Measurements from ENCODE around the gene MLLT11.
"Not testable (repeated sequence)": the region's sequence is repeated elsewhere in the genome, so short reads cannot be mapped to it uniquely, and the experiment has no call there.

The MLLT11 gene

DNA sequence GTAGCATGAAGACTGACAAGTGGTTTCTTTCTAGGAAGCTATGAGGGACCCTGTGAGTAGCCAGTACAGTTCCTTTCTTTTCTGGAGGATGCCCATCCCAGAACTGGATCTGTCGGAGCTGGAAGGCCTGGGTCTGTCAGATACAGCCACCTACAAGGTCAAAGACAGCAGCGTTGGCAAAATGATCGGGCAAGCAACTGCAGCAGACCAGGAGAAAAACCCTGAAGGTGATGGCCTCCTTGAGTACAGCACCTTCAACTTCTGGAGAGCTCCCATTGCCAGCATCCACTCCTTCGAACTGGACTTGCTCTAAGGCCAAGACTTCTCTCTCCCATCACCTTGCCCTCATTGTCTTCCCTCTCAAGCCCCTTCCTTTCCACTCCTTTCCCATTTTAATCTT is 7.0 kb downstream of the MLLT11 start:
- Histone ChIP-seq H3K4me3 (ENCODE audit: low read length in 2 of 2) (no peak overlapping the region), H3K9me3 (ENCODE audit: control insufficient read depth in 2 of 2, low read length in 2 of 2) (no peaks in the 10 kb centered on the region), H3K27me3 (ENCODE audit: control insufficient read depth in 2 of 2, insufficient read depth in 2 of 2, low read length in 2 of 2) (no peaks in the 10 kb centered on the region), H3K4me1 (ENCODE audit: control insufficient read depth in 2 of 2, insufficient read depth in 2 of 2, low read length in 2 of 2) (peaks cover 0 to 5% of the 10 kb centered on the region in 2 donors), H3K27ac (ENCODE audit: low read depth in 2 of 2, low read length in 2 of 2) (no peak overlapping the region), H3K9ac (ENCODE audit: low read depth in 1 of 2, low read length in 2 of 2) (no peak overlapping the region), H3K36me3 (ENCODE audit: control insufficient read depth in 2 of 2, insufficient read depth in 2 of 2, low read length in 2 of 2) (no peaks in the 10 kb centered on the region)

DNA sequence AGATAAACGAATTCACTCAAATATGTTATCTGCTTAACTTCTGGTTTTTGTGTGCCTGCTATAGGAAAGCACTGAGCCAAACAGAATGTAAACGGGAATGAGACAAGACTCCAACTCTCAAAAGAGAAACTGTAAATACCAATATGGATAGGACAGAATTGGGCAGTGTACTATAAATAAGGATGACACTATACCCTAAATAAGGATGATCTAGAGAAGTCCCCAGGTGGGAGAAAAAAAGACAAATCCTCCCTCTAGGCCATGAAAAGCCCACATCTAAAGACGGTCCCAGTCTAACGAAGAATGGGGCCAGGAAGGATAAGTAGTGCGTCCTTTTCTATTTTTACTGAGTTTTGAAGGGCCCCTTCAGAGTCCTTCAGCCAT is 8.9 kb downstream of the MLLT11 start:
- Histone ChIP-seq H3K4me3 (ENCODE audit: low read length in 2 of 2) (no peak overlapping the region), H3K4me1 (ENCODE audit: control insufficient read depth in 2 of 2, insufficient read depth in 2 of 2, low read length in 2 of 2) (peaks cover 0 to 5% of the 10 kb centered on the region in 2 donors), H3K36me3 (ENCODE audit: control insufficient read depth in 2 of 2, insufficient read depth in 2 of 2, low read length in 2 of 2) (no peaks in the 10 kb centered on the region), H3K27me3 (ENCODE audit: control insufficient read depth in 2 of 2, insufficient read depth in 2 of 2, low read length in 2 of 2) (no peaks in the 10 kb centered on the region), H3K9me3 (ENCODE audit: control insufficient read depth in 2 of 2, low read length in 2 of 2) (no peaks in the 10 kb centered on the region), H3K27ac (ENCODE audit: low read depth in 2 of 2, low read length in 2 of 2) (peak overlapping the region in 1 of 2 donors; percentile 98), H3K9ac (ENCODE audit: low read depth in 1 of 2, low read length in 2 of 2) (no peak overlapping the region)

DNA sequence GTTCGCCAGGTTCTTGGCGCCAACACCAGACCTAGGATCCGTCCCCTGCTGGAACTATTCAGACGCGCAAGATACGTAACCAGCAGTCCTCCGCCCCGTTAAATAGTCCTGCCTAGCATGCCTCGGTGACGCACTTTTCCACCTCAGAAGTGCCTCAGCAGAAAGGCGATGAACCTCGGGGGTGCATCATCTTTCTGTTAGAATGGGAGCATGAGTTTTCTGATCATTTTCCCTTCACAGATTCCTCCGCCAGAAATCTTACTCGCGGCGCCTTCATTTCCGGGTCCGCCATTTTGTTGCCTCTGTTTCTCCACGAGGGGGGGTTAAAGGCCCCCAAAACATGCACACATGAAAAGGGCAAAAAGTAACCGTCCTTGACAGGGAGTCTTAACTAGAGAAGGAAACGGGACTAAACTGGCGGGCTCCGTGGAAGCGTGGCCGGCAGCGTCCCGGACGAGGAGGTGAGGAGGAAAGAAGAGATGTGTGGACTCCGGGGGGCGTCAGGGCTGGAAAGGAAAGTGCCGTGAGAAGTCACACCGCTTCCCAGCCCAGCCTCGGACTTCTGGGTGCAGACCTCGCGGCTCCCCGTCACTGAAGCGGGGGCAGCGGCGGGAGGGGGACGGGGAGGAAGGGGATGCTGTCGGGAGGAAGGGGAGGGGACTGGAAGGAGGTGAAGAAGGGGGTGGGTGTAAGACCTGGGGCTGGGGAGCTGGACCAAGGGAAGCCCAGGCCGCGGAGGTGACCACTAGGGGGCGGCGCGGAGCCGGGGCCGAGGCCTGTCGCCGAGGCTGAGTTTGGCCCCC is 10.5 kb downstream of the MLLT11 start, which contains the start of gene GABPB2:
Gene GABPB2 (plus strand): TSS at position 288 of the 803 bp plus-strand sequence. CDS start 17,429 bp downstream, outside the sequence.
- peaks cover 0 to 5% of the 10 kb centered on the region in 2 donors for H3K4me1 ChIP-seq (ENCODE audit: control insufficient read depth in 2 of 2, insufficient read depth in 2 of 2, low read length in 2 of 2)
- H3K27ac ChIP-seq (ENCODE audit: low read depth in 2 of 2, low read length in 2 of 2), result peak within 1 kb of the TSS; percentile 98 to 99
- H3K36me3 ChIP-seq (ENCODE audit: control insufficient read depth in 2 of 2, insufficient read depth in 2 of 2, low read length in 2 of 2), result no peaks in the 10 kb centered on the region
- H3K9ac ChIP-seq (ENCODE audit: low read depth in 1 of 2, low read length in 2 of 2), result peak within 1 kb of the TSS; percentile 97 to 100
- peak within 1 kb of the TSS; percentile 89 to 95 for H3K4me3 ChIP-seq (ENCODE audit: low read length in 2 of 2)
- no peaks in the 10 kb centered on the region for H3K27me3 ChIP-seq (ENCODE audit: control insufficient read depth in 2 of 2, insufficient read depth in 2 of 2, low read length in 2 of 2)
- no peaks in the 10 kb centered on the region for H3K9me3 ChIP-seq (ENCODE audit: control insufficient read depth in 2 of 2, low read length in 2 of 2)

DNA sequence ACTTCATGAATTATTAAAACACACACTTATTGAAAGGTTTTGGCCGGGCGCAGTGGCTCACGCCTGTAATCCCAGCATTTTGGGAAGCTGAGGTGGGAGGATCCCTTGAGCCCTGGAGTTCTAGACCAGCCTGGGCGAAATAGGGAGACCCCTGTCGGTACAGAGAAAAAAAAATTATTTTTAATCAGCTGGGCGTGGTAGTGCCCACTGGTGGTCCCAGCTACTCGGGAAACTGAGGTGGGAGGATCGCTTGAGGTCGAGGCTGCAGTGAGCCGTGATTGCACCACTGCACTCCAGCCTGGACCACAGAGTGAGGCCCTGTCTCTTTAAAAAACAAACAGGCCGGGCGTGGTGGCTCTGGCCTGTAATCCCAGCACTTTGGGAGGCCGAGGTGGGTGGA is 12.0 kb downstream of the MLLT11 start:
- no peaks in the 10 kb centered on the region for H3K9me3 ChIP-seq (ENCODE audit: control insufficient read depth in 2 of 2, low read length in 2 of 2)
- H3K36me3 ChIP-seq (ENCODE audit: control insufficient read depth in 2 of 2, insufficient read depth in 2 of 2, low read length in 2 of 2), result no peaks in the 10 kb centered on the region
- peaks cover 0 to 5% of the 10 kb centered on the region in 2 donors for H3K4me1 ChIP-seq (ENCODE audit: control insufficient read depth in 2 of 2, insufficient read depth in 2 of 2, low read length in 2 of 2)
- no peak overlapping the region for H3K27ac ChIP-seq (ENCODE audit: low read depth in 2 of 2, low read length in 2 of 2)
- H3K9ac ChIP-seq (ENCODE audit: low read depth in 1 of 2, low read length in 2 of 2), result no peak overlapping the region
- H3K27me3 ChIP-seq (ENCODE audit: control insufficient read depth in 2 of 2, insufficient read depth in 2 of 2, low read length in 2 of 2), result no peaks in the 10 kb centered on the region
- no peak overlapping the region for H3K4me3 ChIP-seq (ENCODE audit: low read length in 2 of 2)

DNA sequence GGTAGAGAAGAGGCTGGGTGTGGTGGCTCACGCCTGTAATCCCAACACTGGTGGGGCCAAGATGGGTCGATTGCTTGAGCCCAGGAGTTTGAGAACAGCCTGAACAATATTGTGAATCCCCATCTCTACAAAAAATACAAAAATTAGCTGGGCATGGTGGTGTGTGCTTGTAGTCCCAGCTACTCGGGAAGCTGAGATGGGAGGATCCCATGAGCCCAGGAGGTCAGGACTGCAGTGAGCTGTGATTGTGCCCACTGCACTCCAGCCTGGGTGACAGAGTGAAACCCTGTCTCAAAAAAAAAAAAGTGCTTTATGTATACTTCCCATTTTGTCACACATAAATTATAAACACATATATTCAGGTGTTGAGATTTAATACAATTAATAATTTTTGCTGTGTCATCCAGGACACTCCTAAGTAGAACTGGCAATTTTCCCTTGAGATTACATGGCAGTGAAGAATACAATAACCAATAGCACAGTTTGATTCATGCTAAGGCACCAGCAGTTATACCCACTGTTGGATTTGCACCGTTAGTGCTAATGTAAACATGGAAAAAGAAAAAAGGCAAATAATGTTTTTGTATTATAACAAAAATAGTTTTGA is 25.9 kb downstream of the MLLT11 start:
- no peaks in the 10 kb centered on the region for H3K9me3 ChIP-seq (ENCODE audit: control insufficient read depth in 2 of 2, low read length in 2 of 2)
- no peaks in the 10 kb centered on the region for H3K36me3 ChIP-seq (ENCODE audit: control insufficient read depth in 2 of 2, insufficient read depth in 2 of 2, low read length in 2 of 2)
- no peak overlapping the region for H3K9ac ChIP-seq (ENCODE audit: low read depth in 1 of 2, low read length in 2 of 2)
- H3K27me3 ChIP-seq (ENCODE audit: control insufficient read depth in 2 of 2, insufficient read depth in 2 of 2, low read length in 2 of 2), result no peaks in the 10 kb centered on the region
- H3K4me1 ChIP-seq (ENCODE audit: control insufficient read depth in 2 of 2, insufficient read depth in 2 of 2, low read length in 2 of 2), result no peaks in the 10 kb centered on the region
- no peak overlapping the region for H3K27ac ChIP-seq (ENCODE audit: low read depth in 2 of 2, low read length in 2 of 2)
- H3K4me3 ChIP-seq (ENCODE audit: low read length in 2 of 2), result no peak overlapping the region

DNA sequence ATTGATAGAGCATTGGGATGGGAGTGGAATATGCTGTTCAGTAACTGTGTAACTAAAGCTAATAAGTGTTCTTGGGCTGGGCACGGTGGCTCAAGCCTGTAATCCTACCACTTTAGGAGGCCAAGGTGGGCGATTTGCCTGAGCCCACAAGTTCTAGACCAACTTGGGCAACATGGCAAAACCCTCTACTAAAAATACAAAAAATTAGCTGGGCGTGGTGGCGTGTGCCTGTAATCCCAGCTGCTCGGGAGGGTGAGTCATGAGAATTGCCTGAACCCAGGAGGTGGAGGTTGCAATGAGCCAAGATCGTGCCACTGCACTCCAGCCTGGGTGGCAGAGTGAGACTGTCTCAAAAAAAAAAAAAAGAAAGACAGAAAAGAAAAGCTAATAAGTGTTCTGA is 37.2 kb downstream of the MLLT11 start:
- H3K36me3 ChIP-seq (ENCODE audit: control insufficient read depth in 2 of 2, insufficient read depth in 2 of 2, low read length in 2 of 2); H3K9me3 ChIP-seq (ENCODE audit: control insufficient read depth in 2 of 2, low read length in 2 of 2); H3K27me3 ChIP-seq (ENCODE audit: control insufficient read depth in 2 of 2, insufficient read depth in 2 of 2, low read length in 2 of 2); H3K4me3 ChIP-seq (ENCODE audit: low read length in 2 of 2); H3K4me1 ChIP-seq (ENCODE audit: control insufficient read depth in 2 of 2, insufficient read depth in 2 of 2, low read length in 2 of 2); H3K9ac ChIP-seq (ENCODE audit: low read depth in 1 of 2, low read length in 2 of 2); H3K27ac ChIP-seq (ENCODE audit: low read depth in 2 of 2, low read length in 2 of 2): not testable (repeated sequence)

DNA sequence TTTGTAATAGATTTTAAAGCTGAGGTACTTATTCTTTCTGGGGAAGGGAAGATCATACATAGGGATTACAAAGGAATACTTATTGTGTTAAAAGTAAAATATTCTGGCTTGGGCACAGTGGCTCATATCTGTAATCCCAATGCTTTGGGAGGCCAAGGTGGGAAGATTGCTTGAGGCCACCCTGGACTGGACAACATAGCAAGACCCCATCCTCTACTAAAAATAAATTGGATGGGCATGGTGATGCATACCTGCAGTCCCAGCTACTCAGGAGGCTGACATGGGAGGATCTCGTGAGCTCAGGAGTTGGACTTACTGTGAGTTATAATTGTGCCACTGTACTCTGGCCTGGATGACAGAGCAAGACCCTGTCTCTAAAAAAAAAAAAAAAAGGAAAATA is 37.9 kb downstream of the MLLT11 start:
- Histone ChIP-seq H3K27ac (ENCODE audit: low read depth in 2 of 2, low read length in 2 of 2) (no peak overlapping the region), H3K4me3 (ENCODE audit: low read length in 2 of 2) (no peak overlapping the region)

GRCh38 chr1:151104630-151105029 is 44.4 kb downstream of the MLLT11 start:
- Histone ChIP-seq H3K27me3 (ENCODE audit: control insufficient read depth in 2 of 2, insufficient read depth in 2 of 2, low read length in 2 of 2) (no peaks in the 10 kb centered on the region), H3K4me3 (ENCODE audit: low read length in 2 of 2) (no peak overlapping the region), H3K36me3 (ENCODE audit: control insufficient read depth in 2 of 2, insufficient read depth in 2 of 2, low read length in 2 of 2) (peaks cover 6 to 11% of the 10 kb centered on the region in 2 donors), H3K9ac (ENCODE audit: low read depth in 1 of 2, low read length in 2 of 2) (no peak overlapping the region), H3K4me1 (ENCODE audit: control insufficient read depth in 2 of 2, insufficient read depth in 2 of 2, low read length in 2 of 2) (no peaks in the 10 kb centered on the region), H3K9me3 (ENCODE audit: control insufficient read depth in 2 of 2, low read length in 2 of 2) (no peaks in the 10 kb centered on the region), H3K27ac (ENCODE audit: low read depth in 2 of 2, low read length in 2 of 2) (no peak overlapping the region)

More for the DNA sequence above, 37.9 kb downstream of the MLLT11 start:
- Histone ChIP-seq H3K9ac (ENCODE audit: low read depth in 1 of 2, low read length in 2 of 2) (no peak overlapping the region), H3K27me3 (ENCODE audit: control insufficient read depth in 2 of 2, insufficient read depth in 2 of 2, low read length in 2 of 2) (no peaks in the 10 kb centered on the region), H3K9me3 (ENCODE audit: control insufficient read depth in 2 of 2, low read length in 2 of 2) (no peaks in the 10 kb centered on the region), H3K4me1 (ENCODE audit: control insufficient read depth in 2 of 2, insufficient read depth in 2 of 2, low read length in 2 of 2) (no peaks in the 10 kb centered on the region), H3K36me3 (ENCODE audit: control insufficient read depth in 2 of 2, insufficient read depth in 2 of 2, low read length in 2 of 2) (peaks cover 0 to 6% of the 10 kb centered on the region in 2 donors)

GRCh38 chr1:151106894-151107293 is 46.7 kb downstream of the MLLT11 start:
- Histone ChIP-seq H3K4me3 (ENCODE audit: low read length in 2 of 2) (no peak overlapping the region), H3K4me1 (ENCODE audit: control insufficient read depth in 2 of 2, insufficient read depth in 2 of 2, low read length in 2 of 2) (no peaks in the 10 kb centered on the region), H3K27me3 (ENCODE audit: control insufficient read depth in 2 of 2, insufficient read depth in 2 of 2, low read length in 2 of 2) (no peaks in the 10 kb centered on the region), H3K9ac (ENCODE audit: low read depth in 1 of 2, low read length in 2 of 2) (no peak overlapping the region), H3K9me3 (ENCODE audit: control insufficient read depth in 2 of 2, low read length in 2 of 2) (no peaks in the 10 kb centered on the region), H3K27ac (ENCODE audit: low read depth in 2 of 2, low read length in 2 of 2) (no peak overlapping the region), H3K36me3 (ENCODE audit: control insufficient read depth in 2 of 2, insufficient read depth in 2 of 2, low read length in 2 of 2) (peaks cover 6 to 11% of the 10 kb centered on the region in 2 donors)

DNA sequence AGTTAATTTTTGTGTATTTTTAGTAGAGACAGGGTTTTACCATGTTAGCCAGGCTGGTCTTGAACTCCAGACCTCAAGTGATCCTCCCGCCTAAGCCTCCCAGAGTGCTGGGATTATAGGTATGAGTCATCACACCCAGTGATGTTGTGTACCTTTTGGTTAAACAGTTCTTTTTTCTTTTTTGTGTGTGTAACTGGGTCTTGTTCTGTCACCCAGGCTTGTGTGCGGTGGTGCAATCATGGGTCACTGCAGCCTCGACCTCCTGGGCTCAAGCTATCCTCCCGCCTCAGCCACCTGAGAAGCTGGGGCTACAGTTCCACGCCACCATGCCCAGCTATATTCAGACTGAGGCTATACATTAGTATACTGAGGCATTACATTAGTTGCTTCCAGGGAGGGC is 48.1 kb downstream of the MLLT11 start:
- H3K4me3 ChIP-seq (ENCODE audit: low read length in 2 of 2), result no peak overlapping the region
- no peak overlapping the region for H3K9ac ChIP-seq (ENCODE audit: low read depth in 1 of 2, low read length in 2 of 2)
- no peak overlapping the region for H3K27ac ChIP-seq (ENCODE audit: low read depth in 2 of 2, low read length in 2 of 2)
- H3K27me3 ChIP-seq (ENCODE audit: control insufficient read depth in 2 of 2, insufficient read depth in 2 of 2, low read length in 2 of 2), result no peaks in the 10 kb centered on the region
- no peaks in the 10 kb centered on the region for H3K4me1 ChIP-seq (ENCODE audit: control insufficient read depth in 2 of 2, insufficient read depth in 2 of 2, low read length in 2 of 2)
- no peaks in the 10 kb centered on the region for H3K9me3 ChIP-seq (ENCODE audit: control insufficient read depth in 2 of 2, low read length in 2 of 2)
- peaks cover 6 to 11% of the 10 kb centered on the region in 2 donors for H3K36me3 ChIP-seq (ENCODE audit: control insufficient read depth in 2 of 2, insufficient read depth in 2 of 2, low read length in 2 of 2)

Measured in mucosa of rectum (tissue), 2 donors.